GM18858 (cell line): Measurements from ENCODE around the gene LMNB1.
"Not testable (repeated sequence)": the region's sequence is repeated elsewhere in the genome, so short reads cannot be mapped to it uniquely, and the experiment has no call there.

Experiments used
- ATAC-seq: cut with Tn5 transposase; IDR thresholded peaks from one replicate; pipeline ENCODE4 v1.9.1; 2021; ENCODE audit not compliant: unreplicated experiment

LMNB1 gene

DNA sequence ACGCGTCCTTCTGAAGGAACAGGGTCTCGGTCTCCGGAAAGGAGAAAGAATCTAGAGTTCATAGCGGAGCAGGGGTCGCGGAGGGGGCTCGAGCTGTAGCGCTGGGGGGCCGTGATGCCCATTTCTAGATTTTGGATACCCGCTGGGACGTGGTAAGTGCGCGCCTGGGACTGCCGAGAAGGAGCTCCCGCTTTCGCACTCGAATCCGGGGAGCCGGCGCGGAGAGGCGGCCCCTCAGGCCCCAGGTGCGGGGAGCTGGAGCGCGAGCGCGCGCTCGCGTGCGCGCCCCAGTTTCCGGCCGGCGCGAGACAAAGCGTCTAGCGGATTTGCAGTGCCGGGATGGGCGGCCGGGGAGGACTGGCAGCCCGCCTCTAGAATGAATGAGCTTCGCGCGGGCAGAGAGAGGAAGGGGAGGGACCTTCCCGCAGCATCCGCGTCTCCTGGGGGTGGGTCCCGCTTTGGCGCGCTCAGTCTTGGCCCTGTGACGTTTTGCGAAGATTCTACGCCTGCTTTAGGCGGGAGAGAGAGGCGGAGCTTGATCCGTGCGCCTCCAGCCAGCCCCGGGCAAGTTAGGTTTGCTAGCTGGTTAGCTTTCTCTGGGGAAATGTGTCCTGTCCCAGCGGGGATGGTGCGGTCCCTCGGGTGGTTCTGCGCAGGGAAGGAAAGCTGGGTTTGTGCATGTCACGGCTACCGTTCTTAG is 1.2 kb downstream of the LMNB1 start:
- ATAC-seq: peak; percentile 55

GRCh38 chr5:126778675-126779403 is 1.9 kb downstream of the LMNB1 start:
- ATAC-seq: no peak

- no peak for ATAC-seq
Measured at GRCh38 chr5:126780165-126780827, 3.4 kb downstream of the LMNB1 start.

GRCh38 chr5:126788409-126788808 is 11.5 kb downstream of the LMNB1 start:
- ATAC-seq: not testable (repeated sequence)

DNA sequence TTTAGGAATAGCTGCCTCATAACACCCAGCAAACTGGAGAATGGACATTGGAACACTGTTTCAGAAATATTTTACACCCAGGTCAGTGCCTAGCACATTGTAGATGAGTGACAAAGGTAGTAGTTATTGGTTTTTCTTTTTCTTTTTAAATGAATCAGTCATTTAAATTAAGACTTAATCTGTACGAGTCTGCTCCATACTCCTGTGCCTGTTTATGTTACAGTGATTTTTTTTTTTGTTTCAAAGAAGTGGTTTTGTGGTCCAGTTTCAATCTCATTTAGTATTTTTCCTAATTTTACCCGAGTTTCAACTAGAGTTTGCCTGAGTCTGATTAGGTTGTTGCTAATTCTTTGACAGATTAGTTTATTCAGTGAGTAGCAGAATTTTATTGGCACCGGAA is 16.2 kb downstream of the LMNB1 start:
- ATAC-seq: no peak

- ATAC-seq: not testable (repeated sequence)
Measured at GRCh38 chr5:126793648-126794047, 16.7 kb downstream of the LMNB1 start.

DNA sequence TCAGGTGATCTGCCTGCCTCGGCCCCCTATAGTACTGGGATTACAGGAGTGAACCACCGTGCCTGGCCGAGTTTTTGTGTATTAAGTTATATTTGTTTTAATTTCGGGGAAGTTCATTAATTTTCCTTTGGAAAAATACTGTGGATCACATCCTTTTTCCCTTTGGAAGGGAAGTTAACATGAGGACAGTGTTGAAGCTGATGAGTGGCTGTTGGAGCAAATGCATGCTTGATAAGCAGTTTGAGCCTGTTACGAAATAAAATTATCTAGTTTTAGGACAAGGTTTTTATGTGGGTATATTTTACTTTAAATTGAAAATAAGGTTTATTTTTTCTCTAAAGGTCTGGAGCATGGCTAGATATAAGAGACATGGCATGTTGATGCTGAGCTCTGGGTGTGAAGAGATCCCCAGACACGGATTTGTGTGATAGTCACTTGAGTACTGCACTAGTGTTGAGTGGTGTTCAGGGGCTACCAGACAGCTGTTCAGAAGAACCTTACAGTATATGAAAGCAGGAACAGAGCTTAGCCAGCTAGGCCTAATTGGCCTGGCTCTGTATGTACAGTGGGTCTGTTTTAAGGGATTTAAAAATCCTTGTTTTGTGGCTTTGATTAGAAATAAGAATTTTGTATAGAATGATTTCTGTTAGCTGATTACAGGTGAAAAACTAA is 17.4 kb downstream of the LMNB1 start:
- ATAC-seq: peak; percentile 43

- ATAC-seq: no peak
Measured at GRCh38 chr5:126799780-126800179, 22.8 kb downstream of the LMNB1 start.

DNA sequence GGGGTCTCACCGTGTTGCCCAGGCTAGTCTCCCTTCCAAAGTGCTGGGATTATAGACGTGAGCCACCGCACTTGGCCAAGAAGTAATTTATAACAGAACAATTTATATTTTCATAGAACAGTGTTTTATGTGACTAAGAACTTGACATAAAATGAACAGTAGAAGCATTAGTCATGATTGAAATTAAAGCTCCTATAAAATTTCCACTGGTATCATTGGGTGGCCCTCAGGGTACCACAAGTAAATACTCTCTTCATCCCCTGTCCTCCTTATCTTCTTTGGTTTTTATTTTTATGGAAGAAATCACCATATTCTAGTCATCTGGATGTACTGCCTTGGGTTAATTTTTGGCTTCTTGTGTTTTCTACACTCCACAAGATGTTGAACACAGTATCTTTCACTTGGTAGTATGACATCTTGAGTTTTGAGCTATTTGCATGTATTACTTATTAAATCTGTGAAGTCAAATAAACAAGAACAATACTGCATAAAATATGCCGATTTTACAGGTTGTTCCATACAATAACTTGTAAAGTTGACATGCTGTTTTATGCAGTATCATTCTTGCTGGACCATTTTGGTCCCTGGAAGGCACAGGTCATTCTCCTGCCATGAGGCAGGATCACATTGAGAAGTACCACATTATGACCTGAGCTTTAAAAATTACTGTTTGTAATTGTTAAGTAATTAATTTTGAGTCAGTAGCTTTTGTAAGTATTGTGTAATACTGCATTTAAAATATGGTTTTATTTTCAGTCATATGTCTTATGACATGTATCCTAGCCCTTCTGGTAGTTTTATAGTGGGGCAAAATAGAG is 24.4 kb downstream of the LMNB1 start:
- ATAC-seq: no peak

DNA sequence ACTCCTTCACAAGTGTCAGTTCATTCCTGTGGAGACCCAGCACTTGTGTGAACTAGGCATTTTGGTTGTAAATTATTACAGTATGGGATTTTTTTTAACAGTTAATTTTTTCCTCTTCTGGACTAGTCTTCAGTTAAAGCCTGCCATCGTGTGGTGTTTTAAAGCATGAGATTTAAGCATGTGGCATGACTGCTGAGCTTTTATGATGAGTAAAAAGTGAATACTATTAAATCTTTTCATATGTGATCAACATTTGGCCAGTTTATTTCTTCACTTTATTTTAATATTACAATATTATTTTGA is 25.0 kb downstream of the LMNB1 start:
- ATAC-seq: no peak

DNA sequence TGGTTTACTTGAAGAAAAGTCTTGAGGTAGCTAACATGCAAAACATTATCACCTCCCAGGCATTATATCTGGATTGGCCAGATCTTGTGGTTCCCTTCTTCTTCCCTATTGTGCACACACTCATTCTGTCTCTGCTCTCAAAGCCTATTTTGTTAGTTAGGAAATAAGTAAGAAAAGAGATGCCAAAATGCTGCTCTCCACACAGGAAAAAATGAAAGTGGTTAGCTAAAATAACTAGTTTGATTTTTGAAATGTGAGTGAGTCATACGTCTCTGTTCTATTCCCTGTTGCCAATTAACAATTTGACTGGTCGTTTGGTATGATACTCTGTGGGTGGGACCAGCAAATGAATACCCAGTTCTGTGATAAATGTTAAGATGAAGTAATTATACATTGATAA is 28.1 kb downstream of the LMNB1 start:
- ATAC-seq: no peak

GRCh38 chr5:126808521-126808988 is 31.6 kb downstream of the LMNB1 start:
- peak; percentile 46 for ATAC-seq

DNA sequence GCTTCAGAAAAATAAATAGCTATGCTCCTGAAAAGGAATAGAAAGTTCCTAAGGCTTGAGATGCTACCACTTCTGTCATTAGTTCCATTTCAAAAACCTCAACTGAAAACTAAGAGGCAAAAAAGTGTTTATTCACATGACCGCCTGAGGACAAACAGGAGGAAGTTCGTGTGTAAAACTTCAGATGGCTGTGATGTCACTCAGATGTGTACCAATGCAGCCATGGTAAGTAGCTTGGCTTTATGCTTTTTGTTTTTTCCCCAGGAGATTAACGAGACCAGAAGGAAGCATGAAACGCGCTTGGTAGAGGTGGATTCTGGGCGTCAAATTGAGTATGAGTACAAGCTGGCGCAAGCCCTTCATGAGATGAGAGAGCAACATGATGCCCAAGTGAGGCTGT is 33.0 kb downstream of the LMNB1 start:
- no peak for ATAC-seq

DNA sequence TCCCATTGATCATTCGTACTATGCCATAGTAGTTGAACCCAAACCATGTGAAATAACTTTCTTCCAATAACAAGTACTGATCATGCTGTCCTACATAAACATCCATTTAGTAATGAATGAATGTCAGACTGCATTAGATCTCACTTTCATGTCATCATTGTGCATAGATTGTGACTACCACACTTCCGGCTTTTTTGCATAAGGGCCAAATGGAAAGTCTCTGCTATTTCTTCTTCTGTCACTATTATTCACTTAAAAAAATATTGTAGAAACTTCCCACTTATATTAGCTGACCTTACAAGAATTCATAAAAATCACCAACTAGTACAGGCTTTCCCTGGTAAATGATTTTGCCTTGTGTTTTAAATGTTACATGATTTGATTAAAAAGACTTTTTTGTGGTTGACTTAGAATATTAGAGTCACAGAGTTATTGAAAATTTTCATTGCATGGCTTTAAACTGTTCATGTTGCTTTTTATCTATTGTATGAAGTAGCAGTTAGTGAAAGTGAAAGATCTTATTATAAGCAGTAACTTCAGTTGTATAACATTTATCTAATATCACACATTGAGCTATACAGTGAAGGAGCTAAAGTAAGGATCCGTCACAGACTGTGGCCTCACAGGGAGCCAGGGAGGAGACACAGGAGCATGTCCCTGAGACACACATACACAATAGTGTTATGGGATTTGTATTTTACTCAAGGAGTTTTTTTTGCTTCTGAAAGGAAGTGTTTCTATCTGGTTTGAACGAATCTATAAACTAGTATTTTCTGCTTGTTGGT is 33.9 kb downstream of the LMNB1 start:
- no peak for ATAC-seq

DNA sequence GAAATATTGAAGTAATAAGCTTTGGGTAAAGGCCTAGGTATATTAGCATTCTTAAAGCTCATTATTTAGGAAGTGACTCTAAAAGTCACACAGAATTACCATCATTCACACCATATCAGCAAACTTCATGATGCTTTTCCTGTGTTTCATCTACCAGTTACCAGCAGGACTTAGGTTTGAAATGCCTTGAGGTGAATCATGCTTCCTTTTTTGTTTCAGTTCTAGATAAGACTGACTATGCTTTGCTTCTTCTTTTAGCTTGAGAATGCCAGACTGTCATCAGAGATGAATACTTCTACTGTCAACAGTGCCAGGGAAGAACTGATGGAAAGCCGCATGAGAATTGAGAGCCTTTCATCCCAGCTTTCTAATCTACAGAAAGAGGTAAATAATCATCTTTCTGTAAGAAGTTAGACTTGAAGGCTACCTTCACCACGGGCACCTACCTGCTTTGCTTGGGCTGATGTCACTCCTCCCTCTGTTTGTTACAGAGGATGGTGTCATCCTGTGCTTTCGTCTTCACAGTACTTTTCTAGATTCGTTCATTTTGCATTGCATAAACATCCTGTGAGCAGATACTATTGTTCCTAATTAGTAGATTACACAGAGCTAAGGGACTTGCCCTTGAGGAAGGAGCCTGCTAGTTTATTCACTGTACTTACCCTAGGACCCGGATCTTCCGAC is 34.7 kb downstream of the LMNB1 start:
- ATAC-seq: no peak

DNA sequence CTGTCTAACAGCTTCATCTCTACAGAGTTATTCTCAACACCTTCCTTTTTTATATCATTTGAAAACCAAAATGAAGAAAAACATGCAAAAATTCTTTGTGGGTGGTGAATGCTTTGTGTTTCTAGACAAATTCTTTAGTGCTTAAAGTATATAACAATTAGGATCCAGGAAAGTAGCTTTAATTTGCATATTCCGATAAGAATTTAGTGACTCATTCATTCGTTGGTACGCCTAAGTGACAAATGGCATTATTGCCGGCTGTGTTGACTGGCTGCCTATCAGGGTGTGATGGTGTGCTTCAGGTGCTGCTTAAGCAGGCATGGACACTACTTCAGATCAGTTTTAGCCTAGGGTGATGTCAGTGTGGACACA is 35.2 kb downstream of the LMNB1 start:
- ATAC-seq: no peak

- ATAC-seq: not testable (repeated sequence)
Measured at GRCh38 chr5:126813799-126814198, 36.9 kb downstream of the LMNB1 start.

GRCh38 chr5:126814721-126815404 is 37.9 kb downstream of the LMNB1 start:
- no peak for ATAC-seq

GRCh38 chr5:126816649-126817048 is 39.7 kb downstream of the LMNB1 start:
- no peak for ATAC-seq
